Pancreas (tissue), 10 donors: Measurements from ENCODE around the gene VSIG10L2. TPM values are rescaled to one million over a fixed set of nuclear protein-coding genes. Genes with fewer than 3 reads are reported as not detected.
A peak's percentile ranks its signal among the peaks of the same experiment; 100 is the strongest.

Source experiments
- ATAC-seq, 4 donors: fragments of 200-7000 bp; cut with Tn5 transposase; one replicate each; pipeline versions ENCODE4 v1.8.0 to v1.9.1; 2020; ENCODE audit warnings: mild to moderate bottlenecking in 4 of 4, moderate library complexity in 4 of 4
- DNase-seq, 6 donors: peaks; one replicate each; pipeline ENCODE4 v3.0.0-alpha.2; 2020
- FAIRE-seq: peaks from 2 replicates; lab custom pipeline; 2012; peaks lifted over from hg19 to GRCh38; lab: Jason Lieb, UNC
- H3K27ac ChIP-seq, 4 donors: fragments of 200-600 bp; sonication (generic); 1 replicate in 3 of 4; 2 replicates in 1 of 4; pipeline versions ENCODE4 v1.5.0 to v1.8.0; 2020
- H3K27me3 ChIP-seq, 4 donors: fragments of 200-600 bp; one replicate each; pipeline ENCODE4 v1.8.0; 2021
- H3K36me3 ChIP-seq, 3 donors: fragments of 200-600 bp; sonication (generic) in 1 of 3; one replicate each; pipeline versions ENCODE4 v1.5.0 to v1.8.0; 2020 to 2021
- H3K4me1 ChIP-seq, 3 donors: fragments of 200-600 bp; one replicate each; pipeline ENCODE4 v1.8.0; 2021
- H3K4me3 ChIP-seq, 4 donors: fragments of 200-600 bp; sonication (generic) in 2 of 4; one replicate each; pipeline versions ENCODE4 v1.5.0 to v1.8.0; 2020 to 2021
- H3K9me3 ChIP-seq, 4 donors: fragments of 200-600 bp; one replicate each; pipeline ENCODE4 v1.8.0; 2021
- CTCF ChIP-seq, 4 donors: fragments of 200-600 bp; sonication (generic) in 3 of 4; IDR thresholded peaks; one replicate each; pipeline versions ENCODE4 v1.5.0 to v1.8.0; 2021; ENCODE audit warnings: antibody characterized with exemption in 4 of 4
- WGBS, 2 donors: extraction: QIAGEN DNeasy Blood & Tissue Kit; methylation state at CpG; one replicate each; pipeline ENCODE4 v1.1.7; 2013; 5-methylcytosine and 5-hydroxymethylcytosine counted together
- intact Hi-C, 3 donors: fragments of 100-400 bp; cut with DNase I; formaldehyde crosslinking; loops; one replicate each; pipeline versions ENCODE4 v1.11.1 to v1.14.2; 2022
- polyA plus RNA-seq, 2 donors: library from polyadenylated mRNA; stranded (reverse); fragments of 200-250 nt; gene quantifications; one replicate each; pipeline ENCODE4 v1.2.3, GENCODE V29; 2013
- total RNA-seq, 6 donors: library from RNA; stranded (reverse); fragmentation: NEBNext Ultra II Directional in 4 of 6; extraction: Animal tissue kit (Norgen Biotek cat#: 25700) in 4 of 6; gene quantifications; one replicate each; pipeline versions ENCODE4 v1.2.1 to v1.2.4, GENCODE V29; 2021 to 2023
- donor health status: healthy with polysubstance abuse.
- donor health status: DM: no; HTN: no; CAD: no; lungs with moderate emphysema.
- donor health status: DM: no; HTN: no; CAD: no.
- donor health status: control.
- donor health status: control.
- donor health status: Bipolar disorder and iron deficiency.
- donor health status: DM: yes; HTN: yes; CAD: no.
- donor health status: DM: no; HTN: no; CAD: no.
- donor health status: DM: no; HTN: no; CAD: no.
- donor health status: DM: yes; HTN: yes; CAD: no.

The VSIG10L2 gene
- total and polyA plus RNA-seq, 8 donors = 0.14 to 0.52 (median 0.22) TPM; not detected in 4

GRCh38 chr11:125941619-125942611, 3.9 kb upstream of the VSIG10L2 start:
- peak; percentile 80 to 96 (median 92) for ATAC-seq

GRCh38 chr11:125942771-125943428, 2.9 kb upstream of the VSIG10L2 start:
- H3K4me1 ChIP-seq = no peaks in the 10 kb centered on the region
- no peaks in the 10 kb centered on the region for H3K27me3 ChIP-seq
- no peak for FAIRE-seq
- DNase-seq = no peak
- TF ChIP-seq CTCF (IDR thresholded peaks at IDR 0.05) = no peak
- ATAC-seq = no peak
- no peak overlapping the region for H3K27ac ChIP-seq
- intact Hi-C loops = no loop called here
- no peaks in the 10 kb centered on the region for H3K9me3 ChIP-seq
- no peaks in the 10 kb centered on the region for H3K36me3 ChIP-seq
- 76 to 83% methylated on average over 12 of the region's 12 CpGs for WGBS, 2 donors
- H3K4me3 ChIP-seq = no peak overlapping the region

More at GRCh38 chr11:125941619-125942611, 3.9 kb upstream of the VSIG10L2 start:
- H3K4me1 ChIP-seq = no peaks in the 10 kb centered on the region
- FAIRE-seq (no peak), DNase-seq (peak; percentile 43 to 87 (median 60))
- H3K9me3 ChIP-seq = no peaks in the 10 kb centered on the region
- no peaks in the 10 kb centered on the region for H3K27me3 ChIP-seq
- WGBS, 2 donors = 32% methylated on average over 20 of the region's 20 CpGs
- no peak overlapping the region for H3K27ac ChIP-seq
- no peak overlapping the region for H3K4me3 ChIP-seq
- intact Hi-C loops = no loop called here
- TF ChIP-seq CTCF (IDR thresholded peaks at IDR 0.05) = peak; percentile 53 to 76 (median 60)
- H3K36me3 ChIP-seq = no peaks in the 10 kb centered on the region

GRCh38 chr11:125943661-125944349, 2.0 kb upstream of the VSIG10L2 start:
- H3K4me1 ChIP-seq = no peaks in the 10 kb centered on the region
- DNase-seq (no peak), ATAC-seq (no peak), FAIRE-seq (no peak)
- H3K27ac ChIP-seq = no peak overlapping the region
- WGBS, 2 donors = 79 to 81% methylated on average over 9 of the region's 9 CpGs
- no peaks in the 10 kb centered on the region for H3K9me3 ChIP-seq
- TF ChIP-seq CTCF (IDR thresholded peaks at IDR 0.05) = no peak
- no peaks in the 10 kb centered on the region for H3K36me3 ChIP-seq
- H3K27me3 ChIP-seq = no peaks in the 10 kb centered on the region
- intact Hi-C loops = no loop called here
- H3K4me3 ChIP-seq = no peak overlapping the region

GRCh38 chr11:125944350-125945010, 1.4 kb upstream of the VSIG10L2 start:
- Histone ChIP-seq H3K9me3 (no peaks in the 10 kb centered on the region), H3K36me3 (no peaks in the 10 kb centered on the region), H3K4me3 (no peak overlapping the region), H3K4me1 (no peaks in the 10 kb centered on the region), H3K27ac (no peak overlapping the region), H3K27me3 (no peaks in the 10 kb centered on the region)
- intact Hi-C loops = no loop called here
- TF ChIP-seq CTCF (IDR thresholded peaks at IDR 0.05) = no peak
- ATAC-seq = no peak
- no peak for DNase-seq
- WGBS, 2 donors = 62 to 68% methylated on average over 13 of the region's 13 CpGs
- FAIRE-seq = no peak
